NCI-H1694 (cell line): Measurements from ENCODE around the gene B3GAT1.

ENCODE experiments used
- DNase-seq: peaks from one replicate; lab custom pipeline; 2025; lab: John Stamatoyannopoulos, UW

The B3GAT1 gene

GRCh38 chr11:134390706-134391569, 21.1 kb downstream of the B3GAT1 start:
- no peak for DNase-seq

GRCh38 chr11:134389464-134390180, 22.4 kb downstream of the B3GAT1 start:
- no peak for DNase-seq

- DNase-seq = no peak
Observed at GRCh38 chr11:134388590-134388989, 23.5 kb downstream of the B3GAT1 start.

- no peak for DNase-seq
Observed at GRCh38 chr11:134387501-134387900, 24.5 kb downstream of the B3GAT1 start.

GRCh38 chr11:134386945-134387344, 25.1 kb downstream of the B3GAT1 start:
- no peak for DNase-seq

GRCh38 chr11:134385774-134386565, 26.1 kb downstream of the B3GAT1 start:
- peak; percentile 54 for DNase-seq

GRCh38 chr11:134385171-134385570, 26.9 kb downstream of the B3GAT1 start:
- no peak for DNase-seq

GRCh38 chr11:134384406-134384805, 27.6 kb downstream of the B3GAT1 start:
- DNase-seq = no peak

GRCh38 chr11:134383576-134384221, 28.3 kb downstream of the B3GAT1 start:
- DNase-seq = no peak

GRCh38 chr11:134382830-134383229, 29.2 kb downstream of the B3GAT1 start:
- no peak for DNase-seq

- DNase-seq = no peak
Observed at GRCh38 chr11:134382257-134382656, 29.8 kb downstream of the B3GAT1 start.

- no peak for DNase-seq
Observed at GRCh38 chr11:134380785-134381184, 31.3 kb downstream of the B3GAT1 start.

- DNase-seq = no peak
Observed at GRCh38 chr11:134380229-134380628, 31.8 kb downstream of the B3GAT1 start.

GRCh38 chr11:134379241-134379640, 32.8 kb downstream of the B3GAT1 start:
- DNase-seq = no peak

- DNase-seq = no peak
Observed at GRCh38 chr11:134377876-134378275, 34.2 kb downstream of the B3GAT1 start.

- DNase-seq = no peak
Observed at GRCh38 chr11:134376150-134376921, 35.7 kb downstream of the B3GAT1 start.

- no peak for DNase-seq
Observed at GRCh38 chr11:134374891-134375550, 37.0 kb downstream of the B3GAT1 start.

GRCh38 chr11:134374171-134374570, 37.9 kb downstream of the B3GAT1 start:
- DNase-seq = no peak

GRCh38 chr11:134373591-134374052, 38.4 kb downstream of the B3GAT1 start:
- DNase-seq = no peak

GRCh38 chr11:134372961-134373360, 39.1 kb downstream of the B3GAT1 start:
- DNase-seq = peak; percentile 45
